HepG2 (cell line): ENCODE results near the gene NT5DC1. TPM values are rescaled to one million over a fixed set of nuclear protein-coding genes. Genes with fewer than 3 reads are reported as not detected.
A peak's percentile ranks its signal among the peaks of the same experiment; 100 is the strongest.

Source experiments
- BRCA1 ChIP-seq: sonication (generic); formaldehyde crosslinking; IDR thresholded peaks from 2 replicates; pipeline ENCODE4 v1.4.0; 2020; ENCODE audit warnings: missing genetic modification reagents
- EP300 ChIP-seq, 3 experiments: sonication (generic) in 1 of 3; formaldehyde crosslinking in 1 of 3; IDR thresholded peaks; 2 replicates each; pipeline versions ENCODE4 v1.5.1 to v1.6.1; 2011 to 2020; ENCODE audit warnings: low read depth in 2 of 3, low read length in 2 of 3, borderline replicate concordance in 1 of 3, improper control_type of control experiment in 1 of 3, mild to moderate bottlenecking in 1 of 3, missing genetic modification reagents in 1 of 3, moderate library complexity in 1 of 3
- HDAC6 ChIP-seq: fragments of 200-600 bp; sonication (generic); IDR thresholded peaks from 2 replicates; pipeline ENCODE4 v1.7.0; 2017; ENCODE audit warnings: mild to moderate bottlenecking, antibody characterized with exemption, low read length, low read depth
- HHEX ChIP-seq: IDR thresholded peaks from 2 replicates; pipeline ENCODE4 v1.6.1; 2016; ENCODE audit warnings: control low read depth
- IRF2 ChIP-seq: IDR thresholded peaks from 2 replicates; pipeline ENCODE4 v1.6.1; 2018; ENCODE audit warnings: missing genetic modification reagents, missing compliant biosample characterization
- KDM3A ChIP-seq: IDR thresholded peaks from 2 replicates; pipeline ENCODE4 v1.6.1; 2018; ENCODE audit warnings: low read depth, missing compliant biosample characterization
- KMT2B ChIP-seq: IDR thresholded peaks from 2 replicates; pipeline ENCODE4 v1.6.1; 2016; ENCODE audit warnings: missing genetic modification reagents, missing compliant biosample characterization
- MTF2 ChIP-seq: sonication (generic); formaldehyde crosslinking; IDR thresholded peaks from 2 replicates; pipeline ENCODE4 v1.5.0; 2020; ENCODE audit warnings: missing genetic modification reagents, borderline replicate concordance
- NFIC ChIP-seq: IDR thresholded peaks from 2 replicates; pipeline ENCODE4 v1.6.1; 2012; ENCODE audit warnings: mild to moderate bottlenecking, low read length, inconsistent platforms
- NFYB ChIP-seq: sonication (generic); formaldehyde crosslinking; IDR thresholded peaks from 2 replicates; pipeline ENCODE4 v1.4.0; 2020; ENCODE audit warnings: missing genetic modification reagents
- NR2F1 ChIP-seq, 2 experiments: fragments of 450-650 bp in 1 of 2; formaldehyde crosslinking in 1 of 2; IDR thresholded peaks; 2 replicates each; pipeline versions ENCODE4 v1.5.0 to v1.6.1; 2016 to 2020; ENCODE audit warnings: mild to moderate bottlenecking in 1 of 2, missing compliant biosample characterization in 1 of 2, missing genetic modification reagents in 1 of 2, moderate library complexity in 1 of 2
- RAD51 ChIP-seq: fragments of 450-650 bp; IDR thresholded peaks from 2 replicates; pipeline ENCODE4 v1.6.1; 2016; ENCODE audit warnings: borderline replicate concordance
- TEAD3 ChIP-seq: optimal IDR thresholded peaks from 2 replicates; pipeline ENCODE3; 2016; ENCODE audit warnings: borderline replicate concordance
- TERF1 ChIP-seq: sonication (generic); formaldehyde crosslinking; IDR thresholded peaks from 2 replicates; pipeline ENCODE4 v1.8.0; 2022; ENCODE audit warnings: mild to moderate bottlenecking, missing genetic modification reagents, moderate library complexity
- ZBTB25 ChIP-seq: IDR thresholded peaks from 2 replicates; pipeline ENCODE4 v1.6.1; 2018; ENCODE audit warnings: missing genetic modification reagents
- ZBTB37 ChIP-seq: sonication (generic); formaldehyde crosslinking; IDR thresholded peaks from 2 replicates; pipeline ENCODE4 v1.4.0; 2020; ENCODE audit warnings: mild to moderate bottlenecking, missing genetic modification reagents
- ZBTB38 ChIP-seq: sonication (generic); formaldehyde crosslinking; IDR thresholded peaks from 2 replicates; pipeline ENCODE4 v1.5.1; 2020; ENCODE audit warnings: mild to moderate bottlenecking, missing genetic modification reagents
- ZBTB46 ChIP-seq: sonication (generic); formaldehyde crosslinking; IDR thresholded peaks from 2 replicates; pipeline ENCODE4 v1.4.0; 2020; ENCODE audit warnings: mild to moderate bottlenecking, missing genetic modification reagents, borderline replicate concordance
- ZMYM3 ChIP-seq: sonication (generic); formaldehyde crosslinking; IDR thresholded peaks from 2 replicates; pipeline ENCODE4 v1.5.1; 2020; ENCODE audit warnings: mild to moderate bottlenecking, missing genetic modification reagents
- ZNF484 ChIP-seq: sonication (generic); formaldehyde crosslinking; IDR thresholded peaks from 2 replicates; pipeline ENCODE4 v1.5.1; 2020; ENCODE audit warnings: mild to moderate bottlenecking, low read depth, missing genetic modification reagents, borderline replicate concordance
- ZNF75D ChIP-seq: sonication (generic); formaldehyde crosslinking; IDR thresholded peaks from 2 replicates; pipeline ENCODE4 v1.8.1; 2023; ENCODE audit warnings: missing genetic modification reagents, mild to moderate bottlenecking, borderline replicate concordance
- ZNF781 ChIP-seq: sonication (generic); formaldehyde crosslinking; IDR thresholded peaks from 2 replicates; pipeline ENCODE4 v1.5.1; 2020; ENCODE audit warnings: borderline replicate concordance, mild to moderate bottlenecking, missing genetic modification reagents; ENCODE audit errors: not compliant biosample characterization
- polyA plus RNA-seq, 8 experiments: library from polyadenylated mRNA; depleted of rRNA in 3 of 8; stranded (reverse) in 7 of 8; unstranded in 1 of 8; fragments of >200 nt; fragmentation: Illumina TruSeq in 4 of 8; extraction: Trizol in 4 of 8; gene quantifications; 2 replicates each; pipeline versions ENCODE4 v1.2.1 to v1.2.3, GENCODE V29; 2011 to 2016; ENCODE audit warnings: low read depth in 4 of 8, missing spikeins in 1 of 8, mixed read lengths in 1 of 8; ENCODE audit not compliant: insufficient read depth in 1 of 8
- total RNA-seq, 5 experiments: library from RNA; depleted of rRNA; stranded (reverse); fragments of >200 nt; fragmentation: Illumina TruSeq; extraction: Trizol; gene quantifications; 2 replicates each; pipeline ENCODE4 v1.2.3, GENCODE V29; 2016; ENCODE audit warnings: low read depth in 1 of 5

The NT5DC1 gene
- total and polyA plus RNA-seq, 2 of the 13 experiments (the other 11 are each of a cell fraction or from before 2014, with no cell fraction given) = 27.0 to 56.1 TPM

- TF ChIP-seq IRF2 (peak; percentile 66), ZBTB38 (peak; percentile 51), RAD51 (no peak), MTF2 (CRISPR knock-in tag) (peak; percentile 97; the same call in 1 of the 2 replicates), TERF1 (CRISPR knock-in tag) (no peak), HDAC6 (no peak), BRCA1 (CRISPR knock-in tag) (no peak), ZBTB46 (CRISPR knock-in tag) (peak; percentile 81; the same call in 1 of the 2 replicates), ZMYM3 (CRISPR knock-in tag) (no peak), NR2F1 (CRISPR knock-in tag; IDR thresholded peaks at IDR 0.05) (0 out of 4 replicates have a peak, but pooled peaks of 1 of the 2 experiments have one; percentile 23), HHEX (CRISPR knock-in tag) (0 out of 2 replicates have a peak, but pooled peaks have one; percentile 4), NFIC (no peak), ZNF781 (CRISPR knock-in tag) (peak; percentile 91), KMT2B (peak; percentile 87), ZBTB25 (CRISPR knock-in tag) (peak; percentile 73; the same call in 1 of the 2 replicates), ZNF75D (no peak), ZBTB37 (CRISPR knock-in tag) (no peak), EP300 (IDR thresholded peaks at IDR 0.05; ENCODE audit: low read depth in 2 of 2, low read length in 2 of 2) (peak in 1 of 2 experiments; percentile 73; a peak in 2 of 4 replicates), EP300 (CRISPR knock-in tag; IDR thresholded peaks at IDR 0.05; ENCODE audit: borderline replicate concordance) (no peak), NFYB (peak; percentile 96), ZNF484 (0 out of 2 replicates have a peak, but pooled peaks have one; percentile 50), TEAD3 (CRISPR knock-in tag) (no peak), KDM3A (peak; percentile 81; the same call in 1 of the 2 replicates)
Measured at GRCh38 chr6:116279232-116280160, 178.8 kb downstream of the NT5DC1 start, which contains the start of gene TSPYL1 (continued).
